Measurements from ENCODE around the gene DMRTA1. TPM values are rescaled to one million over a fixed set of nuclear protein-coding genes. Genes with fewer than 3 reads are reported as not detected.

DMRTA1 gene
- total and polyA plus RNA-seq, 2 donors from 2014 or later, result 2.3 to 2.6 TPM

- intact Hi-C loops (cut with DNase I), result no loop called here
- no peak overlapping the region for H3K27ac ChIP-seq (ENCODE audit: low read depth in 2 of 2, low read length in 2 of 2)
- peaks cover 0 to 5% (median 0%) of the 10 kb centered on the region in 3 donors for H3K4me1 ChIP-seq (ENCODE audit: control insufficient read depth in 2 of 3, insufficient read depth in 2 of 3, low read depth in 1 of 3, low read length in 3 of 3)
- DNase-seq (no peak), FAIRE-seq (no peak)
- no peaks in the 10 kb centered on the region for H3K9me3 ChIP-seq (ENCODE audit: control insufficient read depth in 2 of 3, insufficient read depth in 1 of 3, low read length in 3 of 3)
- peaks cover 0 to 5% (median 0%) of the 10 kb centered on the region in 3 donors for H3K36me3 ChIP-seq (ENCODE audit: control insufficient read depth in 2 of 3, insufficient read depth in 3 of 3, low read length in 3 of 3)
- TF ChIP-seq CTCF (IDR thresholded peaks at IDR 0.05; ENCODE audit: borderline replicate concordance, extremely low read depth, insufficient read depth), result no peak
- H3K4me3 ChIP-seq (ENCODE audit: low read length in 3 of 3), result no peak overlapping the region
- H3K27me3 ChIP-seq (ENCODE audit: control insufficient read depth, insufficient read depth, low read length), result no peaks in the 10 kb centered on the region
- H3K9ac ChIP-seq (ENCODE audit: low read length in 3 of 3), result no peak overlapping the region
These were observed 8.6 kb downstream of the DMRTA1 start for GRCh38 chr9:22455181-22455580.

GRCh38 chr9:22457448-22457847 lies 10.8 kb downstream of the DMRTA1 start:
- H3K36me3 ChIP-seq (ENCODE audit: control insufficient read depth in 2 of 3, insufficient read depth in 3 of 3, low read length in 3 of 3), result no peaks in the 10 kb centered on the region
- no peak overlapping the region for H3K27ac ChIP-seq (ENCODE audit: low read depth in 2 of 2, low read length in 2 of 2)
- TF ChIP-seq CTCF (IDR thresholded peaks at IDR 0.05; ENCODE audit: borderline replicate concordance, extremely low read depth, insufficient read depth), result no peak
- FAIRE-seq (no peak), DNase-seq (no peak)
- no peak overlapping the region for H3K9ac ChIP-seq (ENCODE audit: low read length in 3 of 3)
- intact Hi-C loops (cut with DNase I), result no loop called here
- H3K9me3 ChIP-seq (ENCODE audit: control insufficient read depth in 2 of 3, insufficient read depth in 1 of 3, low read length in 3 of 3), result no peaks in the 10 kb centered on the region
- H3K27me3 ChIP-seq (ENCODE audit: control insufficient read depth, insufficient read depth, low read length), result no peaks in the 10 kb centered on the region
- no peak overlapping the region for H3K4me3 ChIP-seq (ENCODE audit: low read length in 3 of 3)
- peaks cover 0 to 5% (median 0%) of the 10 kb centered on the region in 3 donors for H3K4me1 ChIP-seq (ENCODE audit: control insufficient read depth in 2 of 3, insufficient read depth in 2 of 3, low read depth in 1 of 3, low read length in 3 of 3)

- H3K4me1 ChIP-seq (ENCODE audit: control insufficient read depth in 2 of 3, insufficient read depth in 2 of 3, low read depth in 1 of 3, low read length in 3 of 3), result no peaks in the 10 kb centered on the region
- no peaks in the 10 kb centered on the region for H3K27me3 ChIP-seq (ENCODE audit: control insufficient read depth, insufficient read depth, low read length)
- DNase-seq (no peak), FAIRE-seq (no peak)
- H3K4me3 ChIP-seq (ENCODE audit: low read length in 3 of 3), result no peak overlapping the region
- H3K9ac ChIP-seq (ENCODE audit: low read length in 3 of 3), result no peak overlapping the region
- no peaks in the 10 kb centered on the region for H3K36me3 ChIP-seq (ENCODE audit: control insufficient read depth in 2 of 3, insufficient read depth in 3 of 3, low read length in 3 of 3)
- no peak for TF ChIP-seq CTCF (IDR thresholded peaks at IDR 0.05; ENCODE audit: borderline replicate concordance, extremely low read depth, insufficient read depth)
- no peaks in the 10 kb centered on the region for H3K9me3 ChIP-seq (ENCODE audit: control insufficient read depth in 2 of 3, insufficient read depth in 1 of 3, low read length in 3 of 3)
- no peak overlapping the region for H3K27ac ChIP-seq (ENCODE audit: low read depth in 2 of 2, low read length in 2 of 2)
- intact Hi-C loops (cut with DNase I), result no loop called here
These were observed 16.6 kb downstream of the DMRTA1 start for GRCh38 chr9:22463205-22463604.

- Histone ChIP-seq H3K4me3 (ENCODE audit: low read length in 3 of 3) (no peak overlapping the region), H3K27ac (ENCODE audit: low read depth in 2 of 2, low read length in 2 of 2) (no peak overlapping the region), H3K4me1 (ENCODE audit: control insufficient read depth in 2 of 3, insufficient read depth in 2 of 3, low read depth in 1 of 3, low read length in 3 of 3) (no peaks in the 10 kb centered on the region), H3K36me3 (ENCODE audit: control insufficient read depth in 2 of 3, insufficient read depth in 3 of 3, low read length in 3 of 3) (no peaks in the 10 kb centered on the region), H3K27me3 (ENCODE audit: control insufficient read depth, insufficient read depth, low read length) (no peaks in the 10 kb centered on the region), H3K9me3 (ENCODE audit: control insufficient read depth in 2 of 3, insufficient read depth in 1 of 3, low read length in 3 of 3) (no peaks in the 10 kb centered on the region), H3K9ac (ENCODE audit: low read length in 3 of 3) (no peak overlapping the region)
- TF ChIP-seq CTCF (IDR thresholded peaks at IDR 0.05; ENCODE audit: borderline replicate concordance, extremely low read depth, insufficient read depth), result peak; percentile 47
- FAIRE-seq, result peak; percentile 52
- intact Hi-C loops (cut with DNase I), result no loop called here
- DNase-seq, result peak in 3 of 5 donors; percentile 33 to 60 (median 55)
These were observed 23.4 kb downstream of the DMRTA1 start for GRCh38 chr9:22469928-22470544.

Data from kidney (tissue), 14 donors.